ENCODE measurements around the gene SPAG6.

DNA sequence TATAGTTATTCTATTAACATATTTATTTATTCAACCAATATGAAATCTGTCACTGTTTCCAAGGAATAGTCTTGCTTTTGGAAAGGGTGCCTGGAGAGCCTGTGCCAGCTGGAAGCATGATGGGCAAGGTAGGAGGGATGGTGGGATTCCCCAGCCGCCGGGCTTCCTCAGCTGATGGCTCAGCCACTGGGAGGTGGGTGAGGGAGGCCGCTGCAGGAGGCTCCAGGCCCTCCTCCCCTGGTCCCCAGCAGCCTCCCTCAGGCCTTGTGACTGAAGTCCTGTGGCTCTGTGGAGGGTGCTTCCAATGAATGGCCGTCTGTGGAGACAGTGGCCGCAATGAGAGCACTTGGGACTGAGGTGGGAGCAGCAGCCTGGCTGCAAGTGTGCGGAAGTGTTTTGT lies 27.0 kb downstream of the SPAG6 start:
- peak; percentile 33; the same call in 1 of the 2 replicates for TF ChIP-seq GLIS1 (tag by site-specific recombination; IDR thresholded peaks at IDR 0.05)
- no peak for TF ChIP-seq ZNF416 (tag by site-specific recombination; IDR thresholded peaks at IDR 0.05)
- no peak for TF ChIP-seq CTCF (tag by site-specific recombination; IDR thresholded peaks at IDR 0.05)
- TF ChIP-seq MEIS1 (CRISPR knock-in tag; IDR thresholded peaks at IDR 0.05; ENCODE audit: borderline replicate concordance) = no peak
- no peak for TF ChIP-seq ZBTB11 (tag by site-specific recombination; conservative IDR thresholded peaks at IDR 0.05; ENCODE audit: low read depth)
- no peak for TF ChIP-seq ZNF423 (tag by site-specific recombination; IDR thresholded peaks at IDR 0.05)
- TF ChIP-seq YY2 (tag by site-specific recombination; IDR thresholded peaks at IDR 0.05) = no peak
- TF ChIP-seq ZNF792 (tag by site-specific recombination; IDR thresholded peaks at IDR 0.05) = no peak
- TF ChIP-seq ZNF658 (tag by site-specific recombination; IDR thresholded peaks at IDR 0.05) = no peak
- TF ChIP-seq ZNF610 (tag by site-specific recombination; IDR thresholded peaks at IDR 0.05; ENCODE audit: borderline replicate concordance) = no peak
- TF ChIP-seq PBX3 (CRISPR knock-in tag; IDR thresholded peaks at IDR 0.05) = no peak
- TF ChIP-seq ZNF776 (tag by site-specific recombination; IDR thresholded peaks at IDR 0.05; ENCODE audit: borderline replicate concordance) = no peak

Data from HEK293 (cell line).